ENCODE results near the gene MVD.
"Not testable (repeated sequence)": the region's sequence is repeated elsewhere in the genome, so short reads cannot be mapped to it uniquely, and the experiment has no call there.

The MVD gene

DNA sequence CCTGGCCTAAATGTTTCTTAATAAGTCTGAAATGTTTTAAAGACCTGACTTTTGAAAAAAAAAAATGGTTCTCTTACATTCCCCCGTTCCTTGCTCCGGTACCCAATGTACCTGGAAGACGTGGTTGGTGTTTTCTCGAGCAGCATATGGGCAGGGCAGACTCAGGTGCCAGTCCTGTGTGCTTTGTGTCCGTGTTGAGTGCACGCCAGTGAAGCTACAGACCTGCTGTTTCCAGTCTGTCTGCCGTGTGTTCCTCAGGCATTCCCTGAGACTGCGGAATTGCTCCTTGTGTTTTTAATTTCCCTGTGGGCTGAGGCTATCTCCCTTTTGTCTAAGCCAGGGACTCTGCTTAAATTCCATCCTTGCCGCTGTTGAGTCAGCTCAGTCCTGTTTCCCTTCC is 36.2 kb downstream of the MVD start:
- DNase-seq (ENCODE audit: low read depth in 3 of 3) = no peak

DNA sequence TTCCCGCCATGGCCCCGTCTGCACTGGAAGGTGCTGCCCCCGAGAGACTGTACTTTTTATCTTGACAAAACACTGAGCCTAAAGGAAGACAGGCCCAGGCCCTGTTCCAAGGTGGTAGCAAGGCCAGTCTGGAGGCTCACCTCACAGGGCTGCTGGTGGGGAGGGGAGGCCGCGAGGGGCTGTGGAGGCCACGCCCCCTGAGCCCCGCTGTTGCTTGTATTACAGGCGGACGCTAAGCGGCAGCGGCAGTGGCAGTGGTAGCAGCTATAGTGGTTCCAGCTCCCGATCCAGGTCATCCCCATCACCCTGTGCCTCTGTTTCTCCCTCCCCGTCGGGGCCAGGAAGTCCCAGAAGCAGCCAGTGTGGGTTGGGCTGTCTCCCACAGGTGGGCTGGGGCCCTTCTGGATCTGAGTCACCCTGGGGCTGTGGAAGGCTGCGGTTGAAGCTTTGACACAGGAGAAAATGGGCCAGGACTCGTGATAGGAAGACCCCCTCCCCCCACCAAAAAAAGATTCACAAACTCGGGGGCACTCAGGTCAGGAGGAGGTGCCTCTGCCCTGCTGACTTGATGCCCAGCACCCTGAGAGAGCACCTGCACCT is 37.8 kb downstream of the MVD start:
- DNase-seq (ENCODE audit: low read depth in 3 of 3) = no peak

- DNase-seq (ENCODE audit: low read depth in 3 of 3) = no peak
These were observed 38.4 kb downstream of the MVD start for GRCh38 chr16:88624481-88624880.

- no peak for DNase-seq (ENCODE audit: low read depth in 3 of 3)
These were observed 39.0 kb downstream of the MVD start for GRCh38 chr16:88623858-88624257.

GRCh38 chr16:88622866-88623265 is 40.0 kb downstream of the MVD start:
- DNase-seq (ENCODE audit: low read depth in 3 of 3) = no peak

- no peak for DNase-seq (ENCODE audit: low read depth in 3 of 3)
These were observed 40.8 kb downstream of the MVD start for GRCh38 chr16:88622125-88622524.

- DNase-seq (ENCODE audit: low read depth in 3 of 3) = no peak
These were observed 42.8 kb downstream of the MVD start for GRCh38 chr16:88619859-88620815.

- DNase-seq (ENCODE audit: low read depth in 3 of 3) = no peak
These were observed 43.8 kb downstream of the MVD start for GRCh38 chr16:88618956-88619667.

DNA sequence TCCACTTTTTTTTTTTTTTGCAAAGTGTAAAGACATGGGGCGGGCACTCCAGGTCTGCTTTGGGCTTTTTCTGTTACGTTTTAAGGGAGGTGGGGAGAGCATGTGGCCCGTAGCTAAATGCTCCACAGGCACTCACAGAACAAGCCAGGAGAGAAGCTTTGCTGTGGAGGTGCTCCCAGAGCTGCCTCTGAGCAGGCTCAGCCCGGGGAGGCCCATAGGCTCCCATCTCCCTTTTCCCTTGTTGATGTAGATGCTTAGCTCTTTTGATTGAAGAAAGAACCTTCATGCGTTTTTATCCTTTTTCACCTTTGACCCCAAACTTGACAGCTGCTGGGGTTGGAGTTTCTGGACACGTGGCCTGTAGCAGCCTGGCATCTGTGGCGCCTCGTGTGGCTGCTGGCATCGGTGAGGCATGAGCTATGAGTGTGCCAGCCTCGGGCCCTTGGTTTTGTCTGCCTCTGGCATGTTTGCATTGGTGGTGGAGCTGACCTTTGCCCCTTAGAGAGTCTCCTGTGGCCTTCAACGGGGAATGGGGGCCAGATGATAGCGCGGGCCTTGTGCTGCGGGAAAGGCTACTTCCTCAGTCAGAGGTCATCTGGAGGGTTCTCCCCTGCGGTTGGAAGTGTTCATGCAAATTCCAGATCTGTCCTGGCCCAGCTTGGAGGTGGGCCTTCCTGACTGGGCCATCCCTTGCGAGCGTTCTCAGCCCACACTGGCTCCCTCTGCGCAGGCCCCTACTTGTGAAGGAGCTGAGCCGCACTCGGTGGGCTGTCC is 44.5 kb downstream of the MVD start:
- no peak for DNase-seq (ENCODE audit: low read depth in 3 of 3)

DNA sequence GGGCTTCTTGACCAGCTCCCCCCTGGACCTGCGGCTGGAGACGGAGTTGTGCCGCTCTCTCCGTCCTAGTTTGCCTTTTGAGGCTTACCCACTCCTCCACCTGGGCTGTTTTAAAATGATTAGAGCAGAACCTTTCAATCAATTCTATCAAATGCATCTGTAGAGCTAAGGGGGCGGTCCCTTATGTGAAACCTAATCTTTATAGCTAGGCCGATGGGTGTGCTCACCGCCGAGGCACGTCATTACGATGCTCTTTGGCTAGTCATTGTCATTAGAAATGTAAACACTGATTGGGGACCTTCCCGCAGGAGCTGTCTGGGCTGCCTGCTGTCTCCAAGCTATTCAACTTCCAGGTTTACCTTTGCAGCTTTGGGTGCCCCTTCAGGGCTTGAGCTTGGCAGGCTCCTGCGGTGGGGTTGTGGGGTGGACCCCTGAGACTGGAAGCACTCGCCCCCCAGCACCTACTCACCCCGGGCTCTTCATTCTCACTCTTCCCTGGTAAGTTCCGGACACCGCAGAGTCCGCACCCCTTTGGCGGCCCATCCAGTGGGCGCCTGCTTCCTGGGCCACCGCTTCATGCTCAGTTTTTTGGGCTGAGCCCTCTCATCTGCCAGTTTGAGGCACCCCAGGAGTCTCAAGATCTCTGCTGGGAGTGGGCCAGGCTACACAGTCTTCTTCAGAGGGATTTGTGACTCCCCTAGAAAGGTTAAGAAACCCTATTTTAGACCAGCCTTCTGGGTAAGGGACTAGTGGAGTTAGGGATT is 45.4 kb downstream of the MVD start:
- no peak for DNase-seq (ENCODE audit: low read depth in 3 of 3)

- DNase-seq (ENCODE audit: low read depth in 3 of 3) = no peak
These were observed 46.2 kb downstream of the MVD start for GRCh38 chr16:88616736-88617135.

GRCh38 chr16:88616320-88616719 is 46.6 kb downstream of the MVD start:
- no peak for DNase-seq (ENCODE audit: low read depth in 3 of 3)

- no peak for DNase-seq (ENCODE audit: low read depth in 3 of 3)
These were observed 47.9 kb downstream of the MVD start for GRCh38 chr16:88614818-88615580.

GRCh38 chr16:88613911-88614817 is 48.7 kb downstream of the MVD start:
- no peak for DNase-seq (ENCODE audit: low read depth in 3 of 3)

GRCh38 chr16:88613293-88613692 is 49.6 kb downstream of the MVD start:
- no peak for DNase-seq (ENCODE audit: low read depth in 3 of 3)

DNA sequence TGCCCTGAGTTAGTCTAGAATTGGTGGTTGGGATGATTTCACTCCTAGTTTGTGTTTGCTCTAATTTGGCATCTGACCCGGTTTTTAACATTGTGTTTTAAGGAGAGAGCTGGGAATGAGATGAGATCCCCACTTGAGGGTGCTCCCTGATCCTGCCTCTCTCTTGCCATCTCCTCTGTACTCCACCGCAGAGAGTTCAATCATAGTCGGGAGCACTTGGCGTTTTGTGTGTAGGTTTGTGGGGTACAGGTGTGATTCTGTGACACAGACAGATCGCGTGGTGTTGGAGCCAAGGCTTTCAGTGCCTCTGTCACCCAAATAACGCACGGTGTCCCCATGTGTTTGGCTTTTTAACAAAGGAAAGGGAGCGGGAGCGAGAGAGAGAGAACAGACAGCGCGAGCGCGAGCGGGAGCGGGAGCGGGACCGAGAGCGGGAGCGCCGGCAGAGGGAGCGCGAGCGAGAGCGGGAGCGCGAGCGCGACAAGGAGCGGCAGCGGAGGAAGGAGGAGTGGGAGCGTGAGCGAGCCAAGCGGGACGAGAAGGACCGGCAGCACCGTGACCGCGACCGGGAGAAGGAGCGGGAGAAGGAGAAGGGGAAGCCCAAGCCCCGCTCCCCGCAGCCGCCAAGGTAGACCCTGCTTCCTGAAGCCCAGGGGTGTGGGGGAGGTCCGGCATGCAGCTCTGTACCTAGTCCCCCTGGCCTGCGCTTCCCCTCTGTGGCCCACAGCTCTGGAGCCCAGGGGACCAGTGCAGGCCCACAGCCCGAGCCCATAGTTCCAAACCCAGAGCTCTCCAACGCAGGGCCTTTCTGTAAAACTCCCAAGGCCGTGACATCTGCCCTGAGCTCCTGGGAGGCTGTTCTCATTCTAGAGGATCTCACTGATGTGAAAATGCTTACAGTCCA is 51.7 kb downstream of the MVD start:
- no peak for DNase-seq (ENCODE audit: low read depth in 3 of 3)

DNA sequence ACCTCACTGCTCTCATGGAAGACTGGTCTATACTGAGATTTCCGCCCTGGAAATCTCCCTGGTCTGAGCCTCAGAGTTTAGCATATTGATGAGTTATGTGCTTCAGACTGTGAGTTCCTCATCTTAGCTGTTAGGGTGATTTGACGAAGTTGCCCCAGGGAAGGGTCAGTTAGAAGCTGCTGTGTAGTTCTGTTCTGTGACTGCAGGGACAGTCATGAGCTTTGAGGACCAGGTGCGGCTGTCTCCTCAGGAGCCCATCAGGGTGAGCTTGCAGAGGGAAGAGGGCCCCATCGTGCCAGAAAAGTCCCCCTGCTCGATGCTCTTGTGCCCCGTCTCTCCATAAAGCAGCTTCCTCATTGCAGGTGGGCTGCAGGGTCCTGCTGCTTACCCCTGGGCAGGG is 52.8 kb downstream of the MVD start:
- no peak for DNase-seq (ENCODE audit: low read depth in 3 of 3)

DNA sequence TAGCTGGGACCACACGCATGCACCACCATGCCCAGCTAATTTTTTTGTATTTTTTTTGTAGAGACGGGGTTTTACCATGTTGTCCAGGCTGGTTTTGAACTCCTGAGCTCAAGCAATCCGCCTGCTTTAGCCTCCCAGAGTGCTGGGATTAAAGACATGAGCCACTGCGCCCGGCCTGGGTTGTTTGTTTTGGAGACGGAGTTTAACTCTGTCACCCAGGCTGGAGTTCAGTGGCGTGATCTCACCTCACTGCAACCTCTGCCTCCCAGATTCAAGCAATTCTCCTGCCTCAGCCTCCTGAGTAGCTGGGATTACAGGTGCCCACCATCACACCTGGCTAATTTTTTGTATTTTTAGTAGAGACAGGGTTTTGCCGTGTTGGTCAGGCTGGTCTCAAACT is 53.5 kb downstream of the MVD start:
- not testable (repeated sequence) for DNase-seq (ENCODE audit: low read depth in 3 of 3)

Measured in stimulated activated CD4-positive, alpha-beta T cell treated with anti-CD3 and anti-CD28 coated beads, TNF-alpha, amount 100 ng/mL, for 48 hours (primary cell).